Measurements from ENCODE around the gene HERC4.

HERC4 gene

GRCh38 chr10:67875340-67876238 lies 199.5 kb downstream of the HERC4 start:
- no peak for DNase-seq

Measured in cortex of kidney (tissue), 1 donor.